Tongue (tissue), 2 donors: ENCODE results near the gene KAZN. TPM values are rescaled to one million over a fixed set of nuclear protein-coding genes. Genes with fewer than 3 reads are reported as not detected.

Experiments used
- DNase-seq: peaks from one replicate; pipeline ENCODE4 v3.0.0-alpha.2; 2015
- total RNA-seq: library from RNA; depleted of rRNA; stranded (reverse); fragments of >200 nt; gene quantifications from one replicate; pipeline ENCODE4 v1.2.3, GENCODE V29; 2014

The KAZN gene
- total RNA-seq, 1 donor from 2014 or later, result 12.3 TPM

GRCh38 chr1:15094719-15095495 is 496.4 kb downstream of the KAZN start:
- DNase-seq, result no peak

- no peak for DNase-seq
Measured at GRCh38 chr1:15095496-15095875, 497.0 kb downstream of the KAZN start.

- no peak for DNase-seq
Measured at GRCh38 chr1:15096293-15096692, 497.8 kb downstream of the KAZN start.

- DNase-seq, result no peak
Measured at GRCh38 chr1:15098176-15099125, 500.0 kb downstream of the KAZN start.

GRCh38 chr1:15099441-15100120 is 501.1 kb downstream of the KAZN start:
- no peak for DNase-seq

- peak; percentile 71 for DNase-seq
Measured at GRCh38 chr1:15100121-15100879, 501.8 kb downstream of the KAZN start.

- DNase-seq, result no peak
Measured at GRCh38 chr1:15100880-15101760, 502.6 kb downstream of the KAZN start.

- no peak for DNase-seq
Measured at GRCh38 chr1:15101801-15102200, 503.3 kb downstream of the KAZN start.

- no peak for DNase-seq
Measured at GRCh38 chr1:15102646-15103045, 504.2 kb downstream of the KAZN start.

- no peak for DNase-seq
Measured at GRCh38 chr1:15103211-15103610, 504.7 kb downstream of the KAZN start.

- no peak for DNase-seq
Measured at GRCh38 chr1:15103906-15104305, 505.4 kb downstream of the KAZN start.

- DNase-seq, result no peak
Measured at GRCh38 chr1:15104768-15105167, 506.3 kb downstream of the KAZN start.

- no peak for DNase-seq
Measured at GRCh38 chr1:15106608-15107007, 508.1 kb downstream of the KAZN start.

- no peak for DNase-seq
Measured at GRCh38 chr1:15107058-15107687, 508.7 kb downstream of the KAZN start.

GRCh38 chr1:15107911-15108310 is 509.4 kb downstream of the KAZN start:
- no peak for DNase-seq

- no peak for DNase-seq
Measured at GRCh38 chr1:15110128-15110866, 511.8 kb downstream of the KAZN start.

GRCh38 chr1:15110867-15111230 is 512.4 kb downstream of the KAZN start:
- DNase-seq, result no peak

- no peak for DNase-seq
Measured at GRCh38 chr1:15113146-15113545, 514.7 kb downstream of the KAZN start.

- DNase-seq, result no peak
Measured at GRCh38 chr1:15114884-15115283, 516.4 kb downstream of the KAZN start.
